Endothelial cell of hepatic sinusoid (primary cell): ENCODE results near the gene GRAMD4.

Experiments used
- in situ Hi-C: cut with HindIII; loops from 2 replicates; pipeline ENCODE4 v1.10.0; 2017; ENCODE audit warnings: low sequenced_read_pairs

The GRAMD4 gene

GRCh38 chr22:46596032-46596441 is 24.1 kb upstream of the GRAMD4 start:
- in situ Hi-C loops = no loop called here

- in situ Hi-C loops = no loop called here
Measured at GRCh38 chr22:46596819-46597218, 23.4 kb upstream of the GRAMD4 start.

GRCh38 chr22:46598224-46598623 is 22.0 kb upstream of the GRAMD4 start:
- in situ Hi-C loops = no loop called here

- in situ Hi-C loops = no loop called here
Measured at GRCh38 chr22:46598737-46599424, 21.3 kb upstream of the GRAMD4 start.

- in situ Hi-C loops = no loop called here
Measured at GRCh38 chr22:46600273-46600796, 19.9 kb upstream of the GRAMD4 start.

- in situ Hi-C loops = no loop called here
Measured at GRCh38 chr22:46602025-46602424, 18.2 kb upstream of the GRAMD4 start.

GRCh38 chr22:46604306-46604690 is 15.9 kb upstream of the GRAMD4 start:
- in situ Hi-C loops = no loop called here

- in situ Hi-C loops = no loop called here
Measured at GRCh38 chr22:46605117-46605516, 15.1 kb upstream of the GRAMD4 start.

- in situ Hi-C loops = no loop called here
Measured at GRCh38 chr22:46606886-46607285, 13.3 kb upstream of the GRAMD4 start.

GRCh38 chr22:46607483-46608114 is 12.6 kb upstream of the GRAMD4 start:
- in situ Hi-C loops = no loop called here

GRCh38 chr22:46609175-46609690 is 11.0 kb upstream of the GRAMD4 start:
- in situ Hi-C loops = no loop called here

GRCh38 chr22:46609724-46610201 is 10.4 kb upstream of the GRAMD4 start:
- in situ Hi-C loops = no loop called here

- in situ Hi-C loops = no loop called here
Measured at GRCh38 chr22:46610356-46610755, 9.8 kb upstream of the GRAMD4 start.

GRCh38 chr22:46611189-46611588 is 9.0 kb upstream of the GRAMD4 start:
- in situ Hi-C loops = no loop called here

- in situ Hi-C loops = no loop called here
Measured at GRCh38 chr22:46612341-46612903, 7.8 kb upstream of the GRAMD4 start.

GRCh38 chr22:46612904-46613605 is 7.1 kb upstream of the GRAMD4 start:
- in situ Hi-C loops = no loop called here

- in situ Hi-C loops = no loop called here
Measured at GRCh38 chr22:46613606-46614021, 6.6 kb upstream of the GRAMD4 start.

GRCh38 chr22:46614025-46614931 is 5.9 kb upstream of the GRAMD4 start:
- in situ Hi-C loops = no loop called here

- in situ Hi-C loops = no loop called here
Measured at GRCh38 chr22:46617207-46617985, 2.8 kb upstream of the GRAMD4 start.
